ENCODE measurements around the gene SCNN1G. TPM values are rescaled to one million over a fixed set of nuclear protein-coding genes. Genes with fewer than 3 reads are reported as not detected.

The SCNN1G gene
- total RNA-seq, 2 experiments from 2014 or later, result not detected

GRCh38 chr16:23244122-23244521 is 61.6 kb downstream of the SCNN1G start:
- Histone ChIP-seq H3K4me1 (ENCODE audit: insufficient read depth, low read length, poor library complexity, severe bottlenecking) (no peaks in the 10 kb centered on the region), H3K79me2 (ENCODE audit: insufficient read depth, low read depth, low read length) (no peaks in the 10 kb centered on the region), H3K4me2 (ENCODE audit: low read length) (no peak overlapping the region), H3K36me3 (ENCODE audit: insufficient read depth, low read length) (no peaks in the 10 kb centered on the region), H3K9me2 (ENCODE audit: insufficient read depth, low read length) (no peaks in the 10 kb centered on the region), H3K27ac (ENCODE audit: low read depth, low read length, poor library complexity, severe bottlenecking) (no peak overlapping the region), H3K9me3 (ENCODE audit: low read length) (no peaks in the 10 kb centered on the region), H2AFZ (ENCODE audit: low read length) (no peak overlapping the region), H4K20me1 (ENCODE audit: insufficient read depth, low read length) (no peaks in the 10 kb centered on the region), H3K4me3 (ENCODE audit: low read depth, low read length, poor library complexity, severe bottlenecking) (no peak overlapping the region)
- BruUV-seq (replicated peaks), result no TSS peak
- peak; percentile 17 for DNase-seq (ENCODE audit: low spot score)
- ChIA-PET CTCF (ENCODE audit: unreplicated experiment) (no interaction called here), POLR2A (no interaction called here)
- no peak for TF ChIP-seq EZH2phosphoT487 (IDR thresholded peaks at IDR 0.05; ENCODE audit: borderline replicate concordance, low read depth, low read length)
- peak; percentile 30; the same call in 1 of the 2 replicates for TF ChIP-seq CTCF (conservative IDR thresholded peaks at IDR 0.05; ENCODE audit: low read length)
- intact Hi-C loops (cut with micrococcal nuclease; ENCODE audit: unreplicated experiment), result no loop called here

- Histone ChIP-seq H3K36me3 (ENCODE audit: insufficient read depth, low read length) (no peaks in the 10 kb centered on the region), H3K79me2 (ENCODE audit: insufficient read depth, low read depth, low read length) (no peaks in the 10 kb centered on the region), H2AFZ (ENCODE audit: low read length) (no peak overlapping the region), H3K27ac (ENCODE audit: low read depth, low read length, poor library complexity, severe bottlenecking) (no peak overlapping the region), H3K4me3 (ENCODE audit: low read depth, low read length, poor library complexity, severe bottlenecking) (no peak overlapping the region), H4K20me1 (ENCODE audit: insufficient read depth, low read length) (no peaks in the 10 kb centered on the region), H3K9me3 (ENCODE audit: low read length) (no peaks in the 10 kb centered on the region), H3K9me2 (ENCODE audit: insufficient read depth, low read length) (no peaks in the 10 kb centered on the region), H3K4me2 (ENCODE audit: low read length) (no peak overlapping the region), H3K4me1 (ENCODE audit: insufficient read depth, low read length, poor library complexity, severe bottlenecking) (no peaks in the 10 kb centered on the region)
- TF ChIP-seq CTCF (conservative IDR thresholded peaks at IDR 0.05; ENCODE audit: low read length) (no peak), EZH2phosphoT487 (IDR thresholded peaks at IDR 0.05; ENCODE audit: borderline replicate concordance, low read depth, low read length) (no peak)
- BruUV-seq (replicated peaks), result no TSS peak
- POLR2A ChIA-PET, result interaction anchor here (0.5 kb wide), 1 partner anchor 62 kb away, joined by 4 read pairs; no protein-coding TSS in a partner anchor
- CTCF ChIA-PET (ENCODE audit: unreplicated experiment), result no interaction called here
- intact Hi-C loops (cut with micrococcal nuclease; ENCODE audit: unreplicated experiment), result no loop called here
- no peak for DNase-seq (ENCODE audit: low spot score)
These were observed 62.7 kb downstream of the SCNN1G start for GRCh38 chr16:23245268-23245667.

- Histone ChIP-seq H3K9me3 (ENCODE audit: low read length) (no peaks in the 10 kb centered on the region), H3K79me2 (ENCODE audit: insufficient read depth, low read depth, low read length) (no peaks in the 10 kb centered on the region), H3K36me3 (ENCODE audit: insufficient read depth, low read length) (no peaks in the 10 kb centered on the region), H3K4me2 (ENCODE audit: low read length) (no peak overlapping the region), H3K27ac (ENCODE audit: low read depth, low read length, poor library complexity, severe bottlenecking) (no peak overlapping the region), H3K4me3 (ENCODE audit: low read depth, low read length, poor library complexity, severe bottlenecking) (no peak overlapping the region), H3K4me1 (ENCODE audit: insufficient read depth, low read length, poor library complexity, severe bottlenecking) (no peaks in the 10 kb centered on the region), H3K9me2 (ENCODE audit: insufficient read depth, low read length) (no peaks in the 10 kb centered on the region), H2AFZ (ENCODE audit: low read length) (no peak overlapping the region), H4K20me1 (ENCODE audit: insufficient read depth, low read length) (no peaks in the 10 kb centered on the region)
- BruUV-seq (replicated peaks), result no TSS peak
- DNase-seq (ENCODE audit: low spot score), result no peak
- CTCF ChIA-PET (ENCODE audit: unreplicated experiment), result no interaction called here
- intact Hi-C loops (cut with micrococcal nuclease; ENCODE audit: unreplicated experiment), result no loop called here
- no peak for TF ChIP-seq CTCF (conservative IDR thresholded peaks at IDR 0.05; ENCODE audit: low read length)
- TF ChIP-seq EZH2phosphoT487 (IDR thresholded peaks at IDR 0.05; ENCODE audit: borderline replicate concordance, low read depth, low read length), result no peak
- POLR2A ChIA-PET, result interaction anchor here (0.9 kb wide), 1 partner anchor 98 kb away, joined by 3 read pairs; no protein-coding TSS in a partner anchor
These were observed 66.0 kb downstream of the SCNN1G start for GRCh38 chr16:23248261-23249194.

Measured in OCI-LY7 (cell line).